Neural cell (in vitro differentiated cells): ENCODE measurements around the gene CBX3. TPM values are rescaled to one million over a fixed set of nuclear protein-coding genes. Genes with fewer than 3 reads are reported as not detected.
A peak's percentile ranks its signal among the peaks of the same experiment; 100 is the strongest.

Experiments used
- H2AFZ ChIP-seq: fragments of 200-600, 300-800 bp; sonication (generic), shearing (Covaris generic); 2 replicates; pipeline ENCODE4 v1.6.0; 2014; ENCODE audit warnings: low read depth, mild to moderate bottlenecking, antibody characterized with exemption, low read length, moderate library complexity
- H3F3A ChIP-seq: fragments of 200-600 bp; shearing (Covaris generic); 2 replicates; pipeline ENCODE4 v1.6.1; 2016; ENCODE audit warnings: mild to moderate bottlenecking, moderate library complexity, mixed read lengths, antibody characterized with exemption, low read length; ENCODE audit not compliant: insufficient read depth, poor library complexity, severe bottlenecking
- H3K27ac ChIP-seq: fragments of 200-600, 300-800 bp; sonication (generic), shearing (Covaris generic); 2 replicates; pipeline ENCODE4 v1.5.1; 2014; ENCODE audit warnings: mild to moderate bottlenecking, low read length, moderate library complexity
- H3K27me3 ChIP-seq: fragments of 300-800, 200-600 bp; sonication (generic), shearing (Covaris generic); 2 replicates; pipeline ENCODE4 v1.6.0; 2014; ENCODE audit warnings: mild to moderate bottlenecking, low read depth, low read length, moderate library complexity; ENCODE audit not compliant: insufficient read depth
- H3K36me3 ChIP-seq: fragments of 300-800, 200-600 bp; sonication (generic), shearing (Covaris generic); 2 replicates; pipeline ENCODE4 v1.5.1; 2014; ENCODE audit warnings: mild to moderate bottlenecking, antibody characterized with exemption, low read length, moderate library complexity; ENCODE audit not compliant: insufficient read depth
- H3K4me2 ChIP-seq: fragments of 300-800, 200-600 bp; sonication (generic), shearing (Covaris generic); 2 replicates; pipeline ENCODE4 v1.6.0; 2014; ENCODE audit warnings: mild to moderate bottlenecking, low read length
- H3K4me3 ChIP-seq: fragments of 300-800, 200-600 bp; sonication (generic), shearing (Covaris generic); 2 replicates; pipeline ENCODE4 v1.5.1; 2014; ENCODE audit warnings: mild to moderate bottlenecking, low read length, moderate library complexity
- H3K79me2 ChIP-seq: fragments of 200-600 bp; shearing (Covaris generic); replicated peaks from 2 replicates; pipeline ENCODE4 v1.6.0; 2014; ENCODE audit warnings: mild to moderate bottlenecking, low read length, moderate library complexity; ENCODE audit not compliant: insufficient read depth
- H3K9ac ChIP-seq: fragments of 300-800, 200-600 bp; sonication (generic), shearing (Covaris generic); 2 replicates; pipeline ENCODE4 v1.6.1; 2016; ENCODE audit warnings: mild to moderate bottlenecking, low read length, mixed read lengths
- H3K9me2 ChIP-seq: fragments of 200-600 bp; shearing (Covaris generic); 2 replicates; pipeline ENCODE4 v1.6.1; 2016; ENCODE audit warnings: mild to moderate bottlenecking, low read length, mixed read lengths; ENCODE audit not compliant: insufficient read depth
- H3K9me3 ChIP-seq: fragments of 200-600, 300-800 bp; sonication (generic), shearing (Covaris generic); 2 replicates; pipeline ENCODE4 v1.6.1; 2016; ENCODE audit warnings: mild to moderate bottlenecking, mixed run types, low read length, moderate library complexity, mixed read lengths
- H4K20me1 ChIP-seq: fragments of 200-600 bp; shearing (Covaris generic); 2 replicates; pipeline ENCODE4 v1.6.1; 2016; ENCODE audit warnings: mild to moderate bottlenecking, mixed run types; ENCODE audit not compliant: insufficient read depth
- EP300 ChIP-seq: fragments of 450-650 bp; conservative IDR thresholded peaks from 2 replicates; pipeline ENCODE4 v1.6.1; 2014; ENCODE audit warnings: antibody characterized with exemption, mild to moderate bottlenecking, moderate library complexity; ENCODE audit not compliant: poor library complexity, severe bottlenecking
- MXI1 ChIP-seq: fragments of 450-650 bp; conservative IDR thresholded peaks from 2 replicates; pipeline ENCODE4 v1.6.1; 2014; ENCODE audit warnings: antibody characterized with exemption, mild to moderate bottlenecking; ENCODE audit not compliant: poor library complexity, severe bottlenecking
- POLR2AphosphoS5 ChIP-seq: IDR thresholded peaks from 2 replicates; pipeline ENCODE4 v1.6.1; 2012
- REST ChIP-seq: IDR thresholded peaks from 2 replicates; pipeline ENCODE4 v1.6.1; 2012; ENCODE audit warnings: borderline replicate concordance
- TAF1 ChIP-seq: IDR thresholded peaks from 2 replicates; pipeline ENCODE4 v1.6.1; 2012; ENCODE audit warnings: low read depth
- polyA plus RNA-seq: library from polyadenylated mRNA; depleted of rRNA; stranded (reverse); fragments of >200 nt; gene quantifications from 2 replicates; pipeline ENCODE4 v1.2.3, GENCODE V29; 2014

The CBX3 gene
- polyA plus RNA-seq, 1 donor from 2014 or later: 598 TPM

DNA sequence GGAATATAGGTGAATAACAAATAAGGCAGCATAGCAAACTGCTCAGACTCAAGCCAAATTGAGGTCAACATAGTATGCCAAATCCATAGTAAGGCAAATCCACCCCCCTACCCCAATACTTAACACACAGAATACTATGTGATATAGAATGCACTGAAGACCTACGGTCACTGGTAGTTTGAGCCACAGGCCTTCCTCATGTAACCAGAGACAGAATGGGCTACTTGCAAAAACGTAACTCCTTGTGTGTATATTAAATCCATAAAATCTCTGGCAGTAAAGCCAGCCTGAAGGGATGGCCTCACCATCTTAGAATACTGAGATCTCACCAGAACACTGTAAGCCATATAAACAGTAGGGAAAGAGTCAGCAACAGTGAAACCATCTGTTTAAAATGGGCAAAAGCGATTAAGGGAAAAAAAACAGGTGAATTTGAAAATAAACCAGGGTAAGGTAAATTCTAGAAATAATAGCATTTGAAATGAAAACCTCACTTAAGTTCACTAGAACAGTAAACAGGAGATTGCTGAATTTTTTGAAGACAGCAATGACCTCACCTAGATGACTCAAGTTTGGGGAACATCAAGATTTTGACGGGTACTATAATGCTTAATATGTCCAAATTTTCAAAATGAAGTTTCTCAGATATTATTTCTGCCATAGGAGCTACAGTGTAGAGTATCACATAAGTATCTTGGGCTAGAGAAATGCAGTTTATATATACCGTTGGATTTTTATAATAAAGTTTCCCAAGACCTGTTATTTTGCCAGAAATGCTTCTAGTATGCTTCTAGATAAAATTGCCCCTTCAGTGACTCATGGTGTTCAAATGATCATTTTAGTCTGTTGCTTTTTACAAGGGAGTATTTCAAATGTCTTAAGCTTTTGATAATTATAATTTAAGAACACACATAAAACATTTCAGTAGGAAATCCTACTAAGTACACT is 14.9 kb upstream of the CBX3 start:
- Histone ChIP-seq H3K79me2 (peaks cover 8% of the 10 kb centered on the region), H3K27ac (no peak overlapping the region), H3K27me3 (no peaks in the 10 kb centered on the region), H3K4me3 (no peak overlapping the region), H3K9ac (no peak overlapping the region), H4K20me1 (peaks cover 14% of the 10 kb centered on the region), H3K9me3 (no peaks in the 10 kb centered on the region), H2AFZ (no peak overlapping the region), H3K36me3 (peaks cover 33% of the 10 kb centered on the region), H3K4me2 (no peak overlapping the region), H3K9me2 (peaks cover 3% of the 10 kb centered on the region), H3F3A (no peaks in the 10 kb centered on the region)
- TF ChIP-seq TAF1: no peak
- no peak for TF ChIP-seq EP300

- H2AFZ ChIP-seq: no peak overlapping the region
- no peak overlapping the region for H3K27ac ChIP-seq
- no peaks in the 10 kb centered on the region for H3F3A ChIP-seq
- TF ChIP-seq EP300 (no peak), MXI1 (no peak), POLR2AphosphoS5 (peak; percentile 40)
- H3K9me3 ChIP-seq: no peaks in the 10 kb centered on the region
- H3K9me2 ChIP-seq: peaks cover 3% of the 10 kb centered on the region
- H3K9ac ChIP-seq: no peak overlapping the region
- H3K27me3 ChIP-seq: no peaks in the 10 kb centered on the region
- no peak overlapping the region for H3K4me2 ChIP-seq
- H3K4me3 ChIP-seq: no peak overlapping the region
- peaks cover 14% of the 10 kb centered on the region for H4K20me1 ChIP-seq
- H3K79me2 ChIP-seq: peaks cover 14% of the 10 kb centered on the region
- peaks cover 39% of the 10 kb centered on the region for H3K36me3 ChIP-seq
Measured at GRCh38 chr7:26187380-26188205, 14.0 kb upstream of the CBX3 start.

DNA sequence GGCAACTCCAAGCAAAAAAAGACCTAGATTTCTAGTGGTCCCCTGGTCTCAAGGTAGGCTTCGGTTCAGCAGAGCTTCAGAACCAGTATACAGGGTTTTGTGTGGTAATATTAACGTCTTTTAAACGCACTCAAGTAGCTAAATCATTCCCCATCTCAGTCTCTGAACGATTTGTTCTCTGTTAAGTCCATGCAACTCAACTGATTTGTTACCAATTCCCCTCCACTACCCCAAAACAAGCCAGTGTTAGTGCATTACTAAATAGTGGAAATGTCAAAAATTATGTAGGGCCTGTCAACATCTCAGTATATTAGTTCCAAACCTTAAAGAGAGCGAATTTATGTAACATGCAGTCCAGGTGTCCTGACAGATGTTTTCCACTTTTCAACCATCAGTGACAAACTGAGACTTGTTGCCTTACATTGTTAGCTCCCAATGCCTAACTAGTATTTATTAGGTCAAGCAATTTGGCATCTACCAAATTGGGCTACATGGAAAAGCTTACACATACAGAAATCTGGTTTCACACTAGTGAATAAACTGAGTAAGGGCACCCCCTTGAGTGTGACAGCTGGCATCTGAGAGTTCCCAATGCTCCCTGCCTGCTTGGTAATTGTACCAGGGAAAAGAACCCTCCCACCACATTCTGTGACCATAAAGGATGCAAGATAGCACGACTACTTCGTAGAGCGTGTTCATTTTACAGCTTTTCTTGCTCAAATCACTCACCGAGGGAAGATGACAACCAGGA is 13.2 kb upstream of the CBX3 start:
- Histone ChIP-seq H3K4me2 (no peak overlapping the region), H2AFZ (no peak overlapping the region), H3K4me3 (no peak overlapping the region), H4K20me1 (peaks cover 16% of the 10 kb centered on the region), H3K9ac (no peak overlapping the region), H3K79me2 (peaks cover 22% of the 10 kb centered on the region), H3K27me3 (no peaks in the 10 kb centered on the region), H3K36me3 (peaks cover 39% of the 10 kb centered on the region), H3F3A (no peaks in the 10 kb centered on the region), H3K27ac (no peak overlapping the region), H3K9me2 (peaks cover 3% of the 10 kb centered on the region), H3K9me3 (no peaks in the 10 kb centered on the region)
- TF ChIP-seq POLR2AphosphoS5: peak; percentile 11
- TF ChIP-seq MXI1: no peak
- TF ChIP-seq REST: no peak
